CD4-positive, alpha-beta T cell treated with Interleukin-6 at 100 ng/mL for 8 hours (primary cell): ENCODE measurements around the gene TDRD10.
"Not testable (repeated sequence)": the region's sequence is repeated elsewhere in the genome, so short reads cannot be mapped to it uniquely, and the experiment has no call there.

ENCODE experiments used
- DNase-seq: peaks from one replicate; pipeline ENCODE4 v3.0.0-alpha.2; 2020; ENCODE audit warnings: mixed read lengths, low spot score

The TDRD10 gene

DNA sequence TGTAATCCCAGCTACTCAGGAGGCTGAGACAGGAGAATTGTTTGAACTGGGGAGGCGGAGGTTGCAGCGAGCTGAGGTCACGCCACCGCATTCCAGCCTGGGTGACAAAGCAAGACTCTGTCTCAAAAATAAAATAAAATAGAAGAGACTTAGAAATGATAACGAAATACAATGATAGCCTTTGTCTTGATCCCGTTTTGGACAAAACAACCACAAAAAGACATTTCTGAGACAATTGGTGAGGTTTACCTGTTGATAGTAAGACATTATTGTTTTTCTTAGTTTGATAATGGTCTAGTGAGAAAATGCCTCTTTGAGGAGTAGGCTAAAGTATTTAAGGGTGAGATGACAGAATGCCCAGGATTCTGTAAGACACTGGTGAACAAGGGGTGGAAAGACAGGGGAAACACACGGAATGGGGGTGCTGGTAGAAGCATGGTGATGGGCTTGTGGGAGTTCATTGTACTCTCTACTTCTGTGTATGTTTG, 12.1 kb downstream of the TDRD10 start:
- no peak for DNase-seq

- no peak for DNase-seq
Measured at GRCh38 chr1:154517661-154518060, 15.6 kb downstream of the TDRD10 start.

- DNase-seq: no peak
Measured at GRCh38 chr1:154519591-154519991, 17.6 kb downstream of the TDRD10 start.

DNA sequence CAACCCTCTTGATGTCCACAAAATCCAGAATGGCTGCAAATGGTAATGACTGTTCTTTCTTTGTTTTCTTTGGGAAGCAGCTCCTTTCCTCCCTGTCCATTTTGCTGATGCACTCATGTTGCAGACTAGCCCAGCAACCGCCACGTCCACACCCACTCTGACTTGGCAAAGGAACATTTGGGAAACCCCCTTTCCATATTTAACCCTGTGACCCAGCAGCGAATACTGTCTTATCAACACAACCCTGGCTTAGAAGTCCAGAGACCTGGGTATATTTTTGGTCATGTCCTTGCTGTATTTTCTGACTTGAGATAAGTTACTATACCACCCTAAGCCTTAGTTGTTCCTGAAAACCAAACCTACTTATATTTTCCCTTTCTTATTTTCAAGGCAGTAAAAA, 18.3 kb downstream of the TDRD10 start:
- DNase-seq: no peak

DNA sequence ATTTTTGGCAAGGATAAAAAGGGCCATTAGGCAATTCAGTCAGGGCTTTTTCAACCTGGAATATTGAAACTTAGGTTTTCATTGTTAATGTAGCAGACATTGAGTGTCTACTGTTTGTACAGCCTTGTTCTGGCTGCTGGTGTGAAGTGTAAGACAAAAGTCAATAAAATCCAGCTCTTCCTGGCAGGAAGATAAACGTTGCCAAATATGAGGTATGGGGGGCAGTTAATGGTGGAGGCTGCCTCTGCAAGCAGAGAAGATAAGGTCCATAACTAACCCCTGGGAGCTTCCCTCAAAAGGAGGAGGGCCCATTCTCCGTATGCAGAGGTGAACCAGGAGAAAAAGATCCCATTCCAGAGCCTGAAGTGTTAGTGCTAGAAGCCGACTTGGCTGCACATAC, 19.7 kb downstream of the TDRD10 start:
- no peak for DNase-seq

GRCh38 chr1:154524881-154525280, 22.9 kb downstream of the TDRD10 start:
- DNase-seq: no peak

GRCh38 chr1:154527192-154527591, 25.2 kb downstream of the TDRD10 start:
- no peak for DNase-seq

GRCh38 chr1:154529308-154529707, 27.3 kb downstream of the TDRD10 start:
- no peak for DNase-seq

GRCh38 chr1:154531950-154532349, 29.9 kb downstream of the TDRD10 start:
- DNase-seq: not testable (repeated sequence)

DNA sequence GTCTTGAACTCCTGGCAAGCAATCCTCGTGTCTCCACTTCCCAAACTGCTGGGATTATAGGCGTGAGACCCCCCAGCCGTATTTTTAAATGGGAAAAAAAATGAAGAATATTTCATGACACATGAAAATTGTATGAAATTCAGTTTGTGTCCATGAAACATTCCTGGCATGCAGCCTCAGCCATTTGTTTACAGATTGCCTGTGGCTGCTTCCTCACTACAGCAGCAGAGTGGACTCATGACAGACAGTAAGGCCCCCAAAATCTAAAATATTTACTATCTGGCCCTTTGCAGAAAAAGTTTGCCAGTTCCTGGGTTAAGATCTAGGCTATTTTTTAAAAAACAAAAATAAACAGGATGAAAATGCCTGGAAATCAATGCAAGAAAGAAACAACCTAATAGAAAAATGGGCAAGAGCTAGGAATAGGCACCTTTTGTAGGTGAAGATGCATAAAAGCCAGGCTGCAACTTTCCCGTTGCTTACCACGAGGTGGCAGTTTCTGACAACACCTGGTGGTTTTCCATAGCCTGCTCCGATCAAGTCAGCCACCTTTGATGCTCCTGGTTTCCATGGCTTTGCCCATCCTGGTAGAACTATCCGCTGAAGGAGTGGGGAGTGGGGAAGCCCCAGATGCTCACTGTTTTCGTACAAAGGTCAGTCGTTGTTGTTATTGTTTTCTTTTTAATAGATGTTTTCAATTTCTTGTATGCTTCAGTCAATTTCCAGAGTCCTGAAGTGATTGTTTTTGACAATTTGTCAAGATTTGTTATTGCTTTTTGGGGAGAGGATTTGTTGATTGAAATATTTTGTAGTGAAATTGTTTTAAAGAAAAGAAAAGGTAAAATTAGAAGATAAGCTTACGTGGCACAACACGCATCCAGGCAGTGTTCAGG, 32.2 kb downstream of the TDRD10 start:
- no peak for DNase-seq

GRCh38 chr1:154536570-154536969, 34.6 kb downstream of the TDRD10 start:
- DNase-seq: no peak

GRCh38 chr1:154539486-154540483, 37.8 kb downstream of the TDRD10 start:
- no peak for DNase-seq

DNA sequence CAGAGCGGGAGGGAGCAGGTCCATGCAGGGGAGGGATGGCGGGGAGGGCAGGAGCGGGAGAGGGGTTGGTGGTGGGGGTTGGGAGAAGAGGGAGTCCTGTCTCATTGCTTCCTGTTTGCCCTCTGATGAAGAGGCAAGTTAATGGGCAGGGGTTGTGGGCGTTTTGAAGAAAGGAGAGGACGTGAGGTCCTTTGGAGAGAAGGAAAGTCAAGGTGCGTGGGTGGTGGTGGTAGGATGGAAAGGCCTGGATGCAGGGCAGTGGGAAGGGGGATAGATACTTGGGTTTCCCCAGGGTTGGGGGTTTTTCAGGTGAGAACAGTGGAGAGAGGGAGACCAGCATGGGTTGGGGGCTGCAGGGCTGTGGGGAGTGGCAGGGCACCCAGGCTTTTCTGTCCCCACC, 39.2 kb downstream of the TDRD10 start:
- DNase-seq: no peak

DNA sequence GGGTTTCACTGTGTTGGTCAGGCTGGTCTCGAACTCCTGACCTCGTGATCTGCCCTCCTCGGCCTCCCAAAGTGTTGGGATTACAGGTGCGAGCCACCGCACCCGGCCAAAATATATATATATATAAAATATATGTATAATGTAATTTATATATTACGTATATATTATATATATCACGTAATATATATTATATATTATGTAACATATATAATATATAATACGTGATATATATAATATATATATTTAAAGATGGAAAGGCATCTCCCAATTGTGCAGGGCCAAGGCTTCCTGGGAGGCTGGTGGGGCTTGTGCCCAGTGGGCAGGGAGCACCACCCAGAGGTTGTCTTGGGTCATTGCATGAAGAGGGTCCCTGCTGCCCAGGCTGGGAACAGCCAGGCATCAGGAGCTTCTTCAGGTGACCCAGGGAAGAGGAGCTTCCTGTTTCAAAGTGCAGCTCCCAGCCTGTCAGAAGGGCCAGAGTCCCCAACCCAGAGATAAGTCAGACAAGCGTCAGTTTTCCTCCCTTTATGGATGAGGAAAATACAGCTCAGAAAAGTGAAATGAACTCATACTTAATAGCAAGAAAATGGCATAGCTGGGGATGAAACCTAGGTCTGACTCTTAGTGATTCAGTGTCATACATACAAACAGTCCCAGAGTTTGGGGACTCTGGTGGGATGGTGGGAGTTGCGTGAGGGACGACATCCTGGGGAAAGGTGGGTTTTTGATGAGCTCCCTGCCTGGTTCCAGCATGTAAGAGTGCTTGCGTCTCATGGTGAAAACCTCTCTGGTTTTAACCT, 44.4 kb downstream of the TDRD10 start:
- DNase-seq: peak; percentile 44

DNA sequence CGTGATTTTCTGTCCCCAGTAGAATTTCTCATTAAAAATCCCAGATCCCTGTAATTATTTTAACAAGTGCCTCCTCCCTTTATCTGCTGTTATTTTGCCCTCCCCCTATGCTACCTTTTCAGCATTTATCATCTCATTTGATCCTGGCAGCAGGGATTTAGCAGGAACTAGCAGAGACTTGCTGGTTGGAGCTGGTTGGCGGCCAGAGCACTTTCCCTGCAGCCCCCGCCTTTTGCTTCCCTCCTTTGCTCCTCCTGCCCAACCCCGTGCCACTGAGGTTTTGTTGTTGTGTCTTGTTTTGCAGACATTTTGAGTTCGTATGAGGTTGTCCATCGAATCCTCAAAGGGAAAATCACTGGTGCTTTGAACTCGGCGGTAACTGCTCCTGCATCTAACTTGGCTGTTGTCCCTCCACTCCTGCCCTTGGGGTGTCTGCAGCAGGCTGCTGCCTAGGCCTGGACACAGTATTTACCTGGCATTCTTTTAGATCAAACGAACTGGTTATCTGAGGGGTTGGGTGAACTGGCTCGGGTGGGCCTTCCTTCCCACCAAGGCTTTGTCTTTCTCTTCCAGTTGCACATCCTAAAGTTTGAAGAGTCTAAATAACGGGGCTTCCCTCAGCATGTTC, 45.2 kb downstream of the TDRD10 start:
- DNase-seq: no peak

GRCh38 chr1:154548028-154548427, 46.0 kb downstream of the TDRD10 start:
- no peak for DNase-seq

DNA sequence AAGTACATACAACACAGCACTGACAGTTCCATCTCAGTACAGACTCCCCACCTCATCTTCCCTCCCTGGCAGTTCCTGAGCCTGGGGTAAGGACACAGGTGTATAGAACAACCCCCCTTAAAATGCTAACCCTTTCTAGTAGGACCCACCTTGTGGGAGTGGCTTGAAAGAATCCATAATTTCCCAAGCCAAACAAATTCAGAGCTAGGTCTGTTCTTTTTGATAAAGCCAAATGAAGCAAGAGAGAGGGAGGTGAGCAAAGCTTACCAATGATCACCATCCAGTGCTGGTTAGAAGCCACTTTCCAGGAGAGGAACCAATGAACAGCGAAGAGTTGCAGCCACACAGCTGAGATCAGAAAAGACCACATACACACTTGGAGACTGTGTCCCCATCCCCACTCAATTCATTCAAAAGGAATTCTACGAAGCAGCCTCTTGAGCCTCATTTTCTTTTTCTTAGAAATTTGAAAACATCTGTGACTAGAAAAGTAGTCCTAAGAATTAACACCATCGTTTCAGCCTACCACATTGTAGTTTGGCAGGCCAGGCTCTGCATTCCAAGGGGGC, 47.3 kb downstream of the TDRD10 start:
- no peak for DNase-seq

- no peak for DNase-seq
Measured at GRCh38 chr1:154550070-154550469, 48.1 kb downstream of the TDRD10 start.

DNA sequence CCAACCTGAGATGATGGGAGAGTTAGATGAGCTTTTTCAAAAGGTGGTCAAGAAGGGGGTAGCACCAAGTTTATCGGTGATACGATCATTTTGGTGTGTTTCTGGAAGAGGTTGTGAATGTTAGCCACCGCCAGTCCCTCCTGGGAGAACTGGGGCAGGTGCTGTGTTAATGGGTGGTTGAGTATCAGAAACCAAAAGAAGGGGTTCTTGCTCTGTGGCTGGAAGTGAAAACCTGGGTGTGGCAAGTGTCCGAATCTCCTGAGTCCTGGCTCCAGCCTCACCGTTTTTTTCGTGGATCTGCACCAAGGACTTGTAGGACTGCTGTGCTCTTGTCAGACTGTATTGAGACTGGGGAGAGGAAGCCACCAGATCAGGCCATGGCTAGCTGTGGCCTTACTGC, 48.6 kb downstream of the TDRD10 start:
- DNase-seq: no peak

DNA sequence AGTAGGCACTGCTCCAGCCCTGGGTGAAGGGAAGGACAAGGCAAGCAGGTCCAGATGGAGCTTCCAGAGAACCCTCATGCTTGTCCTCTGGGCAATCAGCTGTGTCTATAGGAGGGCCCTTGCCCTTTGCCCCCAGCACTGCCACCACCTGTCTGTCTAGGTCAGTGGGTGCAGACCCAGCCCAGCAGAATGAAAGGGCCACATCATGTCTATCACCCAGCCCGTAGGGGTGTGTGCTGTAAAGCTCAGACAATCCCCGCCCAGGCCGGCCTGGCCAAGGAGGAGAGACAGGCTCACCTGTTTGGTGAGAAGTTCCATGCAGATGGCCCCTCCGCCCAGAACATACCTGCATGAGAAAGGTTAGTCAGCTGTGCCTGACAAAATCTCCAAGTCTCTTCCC, 49.5 kb downstream of the TDRD10 start:
- no peak for DNase-seq

- DNase-seq: no peak
Measured at GRCh38 chr1:154552036-154552435, 50.0 kb downstream of the TDRD10 start.
